GM21390 (cell line): ENCODE data around the gene DNER.
A peak's percentile ranks its signal among the peaks of the same experiment; 100 is the strongest.
"Not testable (repeated sequence)": the region's sequence is repeated elsewhere in the genome, so short reads cannot be mapped to it uniquely, and the experiment has no call there.

Source experiments
- ATAC-seq: cut with Tn5 transposase; IDR thresholded peaks from one replicate; pipeline ENCODE4 v1.9.1; 2021; ENCODE audit not compliant: unreplicated experiment

DNER gene

GRCh38 chr2:229348128-229348527 is 366.2 kb downstream of the DNER start:
- no peak for ATAC-seq

GRCh38 chr2:229346816-229347540 is 367.4 kb downstream of the DNER start:
- no peak for ATAC-seq

GRCh38 chr2:229344955-229345354 is 369.4 kb downstream of the DNER start:
- no peak for ATAC-seq

GRCh38 chr2:229344151-229344551 is 370.2 kb downstream of the DNER start:
- ATAC-seq = no peak

- no peak for ATAC-seq
Measured at GRCh38 chr2:229343661-229344060, 370.7 kb downstream of the DNER start.

GRCh38 chr2:229342376-229342775 is 372.0 kb downstream of the DNER start:
- peak; percentile 55 for ATAC-seq

GRCh38 chr2:229340086-229340760 is 374.1 kb downstream of the DNER start:
- no peak for ATAC-seq

GRCh38 chr2:229339618-229340017 is 374.7 kb downstream of the DNER start:
- no peak for ATAC-seq

- ATAC-seq = not testable (repeated sequence)
Measured at GRCh38 chr2:229339171-229339570, 375.2 kb downstream of the DNER start.

- ATAC-seq = no peak
Measured at GRCh38 chr2:229335877-229336346, 378.4 kb downstream of the DNER start.

- no peak for ATAC-seq
Measured at GRCh38 chr2:229335330-229335729, 379.0 kb downstream of the DNER start.

GRCh38 chr2:229330952-229331351 is 383.4 kb downstream of the DNER start:
- no peak for ATAC-seq

- ATAC-seq = no peak
Measured at GRCh38 chr2:229319558-229319957, 394.8 kb downstream of the DNER start.

- no peak for ATAC-seq
Measured at GRCh38 chr2:229314117-229314516, 400.2 kb downstream of the DNER start.

- no peak for ATAC-seq
Measured at GRCh38 chr2:229313591-229313990, 400.8 kb downstream of the DNER start.
